ENCODE data around the gene ZCCHC17.

DNA sequence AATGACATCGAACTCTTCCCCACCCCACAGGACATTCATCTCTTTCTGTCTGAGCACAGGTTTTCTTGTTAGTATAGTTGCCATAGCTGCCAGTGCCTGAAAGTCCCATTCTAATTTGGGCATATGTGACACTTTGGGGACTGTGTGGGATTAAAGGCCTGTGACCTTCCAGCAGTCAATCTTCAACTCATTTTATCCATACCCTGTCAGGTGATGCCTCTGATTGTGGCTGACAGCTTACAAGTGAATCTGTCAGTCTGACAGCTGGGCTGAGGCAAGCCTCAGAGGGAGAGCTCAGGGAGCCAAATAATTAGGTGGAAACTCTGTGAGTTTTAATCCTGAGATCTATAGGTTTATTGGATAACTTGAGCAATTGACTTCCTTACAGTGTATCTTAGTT is 29.6 kb downstream of the ZCCHC17 start:
- TF ChIP-seq, protein P1, sequence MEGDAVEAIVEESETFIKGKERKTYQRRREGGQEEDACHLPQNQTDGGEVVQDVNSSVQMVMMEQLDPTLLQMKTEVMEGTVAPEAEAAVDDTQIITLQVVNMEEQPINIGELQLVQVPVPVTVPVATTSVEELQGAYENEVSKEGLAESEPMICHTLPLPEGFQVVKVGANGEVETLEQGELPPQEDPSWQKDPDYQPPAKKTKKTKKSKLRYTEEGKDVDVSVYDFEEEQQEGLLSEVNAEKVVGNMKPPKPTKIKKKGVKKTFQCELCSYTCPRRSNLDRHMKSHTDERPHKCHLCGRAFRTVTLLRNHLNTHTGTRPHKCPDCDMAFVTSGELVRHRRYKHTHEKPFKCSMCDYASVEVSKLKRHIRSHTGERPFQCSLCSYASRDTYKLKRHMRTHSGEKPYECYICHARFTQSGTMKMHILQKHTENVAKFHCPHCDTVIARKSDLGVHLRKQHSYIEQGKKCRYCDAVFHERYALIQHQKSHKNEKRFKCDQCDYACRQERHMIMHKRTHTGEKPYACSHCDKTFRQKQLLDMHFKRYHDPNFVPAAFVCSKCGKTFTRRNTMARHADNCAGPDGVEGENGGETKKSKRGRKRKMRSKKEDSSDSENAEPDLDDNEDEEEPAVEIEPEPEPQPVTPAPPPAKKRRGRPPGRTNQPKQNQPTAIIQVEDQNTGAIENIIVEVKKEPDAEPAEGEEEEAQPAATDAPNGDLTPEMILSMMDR (IDR thresholded peaks at IDR 0.05; ENCODE audit: low read depth, low read length): no peak
- no peak for TF ChIP-seq POLR2A (IDR thresholded peaks at IDR 0.05; ENCODE audit: extremely low read depth, insufficient read length)

All from NB4 (cell line).